Measurements from ENCODE around the gene P4HA3. TPM values are rescaled to one million over a fixed set of nuclear protein-coding genes. Genes with fewer than 3 reads are reported as not detected.

P4HA3 gene
- total RNA-seq, 6 experiments from 2014 or later: 0.94 to 5.2 (median 1.1) TPM

GRCh38 chr11:74278103-74278502 lies 33.3 kb downstream of the P4HA3 start:
- H3K4me3 Mint-ChIP-seq: peak overlapping the region; percentile 66
- TF ChIP-seq CTCF (IDR thresholded peaks at IDR 0.05): no peak
- DNase-seq: no peak
- no peaks in the 10 kb centered on the region for H3K27me3 Mint-ChIP-seq (ENCODE audit: insufficient read depth)
- peak overlapping the region; percentile 80 for H3K27ac Mint-ChIP-seq
- no peaks in the 10 kb centered on the region for H3K36me3 Mint-ChIP-seq (ENCODE audit: low read depth)
- peaks cover 42% of the 10 kb centered on the region for H3K4me1 Mint-ChIP-seq (ENCODE audit: low read depth)
- H3K9me3 Mint-ChIP-seq: no peaks in the 10 kb centered on the region

GRCh38 chr11:74276581-74276980 lies 34.9 kb downstream of the P4HA3 start:
- peak overlapping the region; percentile 80 for H3K27ac Mint-ChIP-seq

GRCh38 chr11:74272276-74272675 lies 39.2 kb downstream of the P4HA3 start:
- TF ChIP-seq CTCF (IDR thresholded peaks at IDR 0.05): no peak
- no peaks in the 10 kb centered on the region for H3K36me3 Mint-ChIP-seq (ENCODE audit: low read depth)
- H3K4me3 Mint-ChIP-seq: no peak overlapping the region
- no peak for DNase-seq
- H3K27me3 Mint-ChIP-seq (ENCODE audit: insufficient read depth): no peaks in the 10 kb centered on the region; the same call in 1 of the 2 replicates
- peaks cover 17% of the 10 kb centered on the region for H3K4me1 Mint-ChIP-seq (ENCODE audit: low read depth)
- no peak overlapping the region for H3K27ac Mint-ChIP-seq
- no peaks in the 10 kb centered on the region for H3K9me3 Mint-ChIP-seq

More at GRCh38 chr11:74276581-74276980, 34.9 kb downstream of the P4HA3 start:
- TF ChIP-seq CTCF (IDR thresholded peaks at IDR 0.05): no peak
- Mint-ChIP-seq H3K36me3 (ENCODE audit: low read depth) (no peaks in the 10 kb centered on the region), H3K27me3 (ENCODE audit: insufficient read depth) (no peaks in the 10 kb centered on the region), H3K4me3 (no peak overlapping the region), H3K9me3 (no peaks in the 10 kb centered on the region), H3K4me1 (ENCODE audit: low read depth) (peaks cover 42% of the 10 kb centered on the region)
- peak; percentile 78 for DNase-seq

- H3K4me1 Mint-ChIP-seq (ENCODE audit: low read depth): peaks cover 18% of the 10 kb centered on the region
- DNase-seq: no peak
- TF ChIP-seq CTCF (IDR thresholded peaks at IDR 0.05): no peak
Observed at GRCh38 chr11:74269161-74269811, 42.2 kb downstream of the P4HA3 start.

GRCh38 chr11:74268456-74268855 lies 43.0 kb downstream of the P4HA3 start:
- H3K36me3 Mint-ChIP-seq (ENCODE audit: low read depth): no peaks in the 10 kb centered on the region
- TF ChIP-seq CTCF (IDR thresholded peaks at IDR 0.05): no peak
- no peak for DNase-seq
- H3K4me1 Mint-ChIP-seq (ENCODE audit: low read depth): peaks cover 19% of the 10 kb centered on the region
- no peak overlapping the region for H3K27ac Mint-ChIP-seq
- no peaks in the 10 kb centered on the region for H3K9me3 Mint-ChIP-seq
- no peak overlapping the region for H3K4me3 Mint-ChIP-seq
- H3K27me3 Mint-ChIP-seq (ENCODE audit: insufficient read depth): no peaks in the 10 kb centered on the region; the same call in 1 of the 2 replicates

More at GRCh38 chr11:74269161-74269811, 42.2 kb downstream of the P4HA3 start:
- no peaks in the 10 kb centered on the region for H3K36me3 Mint-ChIP-seq (ENCODE audit: low read depth)
- H3K27ac Mint-ChIP-seq: no peak overlapping the region
- no peak overlapping the region for H3K4me3 Mint-ChIP-seq
- H3K27me3 Mint-ChIP-seq (ENCODE audit: insufficient read depth): no peaks in the 10 kb centered on the region; the same call in 1 of the 2 replicates
- no peaks in the 10 kb centered on the region for H3K9me3 Mint-ChIP-seq
